ENCODE measurements around the gene SLC41A2.
"Not testable (repeated sequence)": the region's sequence is repeated elsewhere in the genome, so short reads cannot be mapped to it uniquely, and the experiment has no call there.

Gene SLC41A2

GRCh38 chr12:104964167-104964855, 6.2 kb upstream of the SLC41A2 start:
- DNase-seq (ENCODE audit: low read depth) = no peak

GRCh38 chr12:104963757-104964156, 5.7 kb upstream of the SLC41A2 start:
- DNase-seq (ENCODE audit: low read depth) = no peak

GRCh38 chr12:104960464-104960863, 2.4 kb upstream of the SLC41A2 start:
- DNase-seq (ENCODE audit: low read depth) = no peak

- DNase-seq (ENCODE audit: low read depth) = peak; percentile 63
Observed at GRCh38 chr12:104959335-104959841, 1.3 kb upstream of the SLC41A2 start.

GRCh38 chr12:104958805-104959334, 780 bp upstream of the SLC41A2 start:
- no peak for DNase-seq (ENCODE audit: low read depth)

- peak; percentile 12 for DNase-seq (ENCODE audit: low read depth)
Observed at GRCh38 chr12:104957719-104958000, 430 bp downstream of the SLC41A2 start.

GRCh38 chr12:104956870-104957718, 996 bp downstream of the SLC41A2 start:
- peak; percentile 32 for DNase-seq (ENCODE audit: low read depth)

- DNase-seq (ENCODE audit: low read depth) = no peak
Observed at GRCh38 chr12:104955703-104956102, 2.4 kb downstream of the SLC41A2 start.

GRCh38 chr12:104953323-104953722, 4.8 kb downstream of the SLC41A2 start:
- DNase-seq (ENCODE audit: low read depth) = no peak

GRCh38 chr12:104952816-104953215, 5.3 kb downstream of the SLC41A2 start:
- peak; percentile 6 for DNase-seq (ENCODE audit: low read depth)

GRCh38 chr12:104951759-104952509, 6.2 kb downstream of the SLC41A2 start:
- DNase-seq (ENCODE audit: low read depth) = peak; percentile 60

- DNase-seq (ENCODE audit: low read depth) = not testable (repeated sequence)
Observed at GRCh38 chr12:104948716-104949115, 9.4 kb downstream of the SLC41A2 start.

- no peak for DNase-seq (ENCODE audit: low read depth)
Observed at GRCh38 chr12:104944252-104944651, 13.8 kb downstream of the SLC41A2 start.

GRCh38 chr12:104943401-104943800, 14.7 kb downstream of the SLC41A2 start:
- not testable (repeated sequence) for DNase-seq (ENCODE audit: low read depth)

GRCh38 chr12:104942075-104942474, 16.0 kb downstream of the SLC41A2 start:
- no peak for DNase-seq (ENCODE audit: low read depth)

- DNase-seq (ENCODE audit: low read depth) = no peak
Observed at GRCh38 chr12:104941454-104941853, 16.6 kb downstream of the SLC41A2 start.

- DNase-seq (ENCODE audit: low read depth) = no peak
Observed at GRCh38 chr12:104939089-104939488, 19.0 kb downstream of the SLC41A2 start.

GRCh38 chr12:104938371-104938770, 19.7 kb downstream of the SLC41A2 start:
- peak; percentile 60 for DNase-seq (ENCODE audit: low read depth)

GRCh38 chr12:104935886-104936285, 22.2 kb downstream of the SLC41A2 start:
- DNase-seq (ENCODE audit: low read depth) = no peak

GRCh38 chr12:104933778-104934177, 24.3 kb downstream of the SLC41A2 start:
- DNase-seq (ENCODE audit: low read depth) = no peak

- DNase-seq (ENCODE audit: low read depth) = no peak
Observed at GRCh38 chr12:104933128-104933527, 25.0 kb downstream of the SLC41A2 start.

All from EH (cell line).